HuH-7.5 (cell line): Measurements from ENCODE around the gene NAA50.

Source experiments
- DNase-seq: peaks from one replicate; pipeline ENCODE4 v3.0.0; 2011; ENCODE audit warnings: low spot score

The NAA50 gene

GRCh38 chr3:113741620-113742019 is 4.4 kb downstream of the NAA50 start:
- no peak for DNase-seq

- DNase-seq, result no peak
Observed at GRCh38 chr3:113741086-113741485, 5.0 kb downstream of the NAA50 start.

GRCh38 chr3:113736548-113737089 is 9.4 kb downstream of the NAA50 start:
- DNase-seq, result no peak

GRCh38 chr3:113731694-113732093 is 14.4 kb downstream of the NAA50 start:
- DNase-seq, result no peak

- DNase-seq, result no peak
Observed at GRCh38 chr3:113730550-113730949, 15.5 kb downstream of the NAA50 start.

- DNase-seq, result no peak
Observed at GRCh38 chr3:113728661-113729060, 17.4 kb downstream of the NAA50 start.

GRCh38 chr3:113721636-113722035 is 24.4 kb downstream of the NAA50 start:
- DNase-seq, result no peak

- DNase-seq, result no peak
Observed at GRCh38 chr3:113719758-113720157, 26.3 kb downstream of the NAA50 start.

GRCh38 chr3:113719294-113719693 is 26.8 kb downstream of the NAA50 start:
- no peak for DNase-seq

GRCh38 chr3:113717818-113718217 is 28.2 kb downstream of the NAA50 start:
- no peak for DNase-seq

GRCh38 chr3:113717308-113717707 is 28.7 kb downstream of the NAA50 start:
- DNase-seq, result no peak

GRCh38 chr3:113714702-113715101 is 31.3 kb downstream of the NAA50 start:
- no peak for DNase-seq

GRCh38 chr3:113712129-113712528 is 33.9 kb downstream of the NAA50 start:
- no peak for DNase-seq

GRCh38 chr3:113707835-113708234 is 38.2 kb downstream of the NAA50 start:
- no peak for DNase-seq

GRCh38 chr3:113698956-113699355 is 47.1 kb downstream of the NAA50 start:
- DNase-seq, result no peak

GRCh38 chr3:113698213-113698742 is 47.8 kb downstream of the NAA50 start:
- no peak for DNase-seq

- DNase-seq, result no peak
Observed at GRCh38 chr3:113697500-113698090, 48.5 kb downstream of the NAA50 start.

GRCh38 chr3:113696658-113697499 is 49.2 kb downstream of the NAA50 start:
- DNase-seq, result peak; percentile 99

GRCh38 chr3:113695786-113696645 is 50.0 kb downstream of the NAA50 start, which contains the start of gene USF3:
USF3 (minus strand) TSS chr3:113696642; CDS start chr3:113674878, 21,764 bp downstream.
- DNase-seq, result peak; percentile 79

GRCh38 chr3:113695431-113695785 is 50.6 kb downstream of the NAA50 start:
- DNase-seq, result no peak

- no peak for DNase-seq
Observed at GRCh38 chr3:113690482-113690881, 55.6 kb downstream of the NAA50 start.
